Muscle layer of colon (tissue), 2 donors: ENCODE results near the gene MATK.
"Not testable (repeated sequence)": the region's sequence is repeated elsewhere in the genome, so short reads cannot be mapped to it uniquely, and the experiment has no call there.

Experiments used
- H3K27ac ChIP-seq: one replicate; pipeline ENCODE4 v1.7.0; 2013; ENCODE audit warnings: low read depth, mild to moderate bottlenecking, low read length, moderate library complexity
- H3K27me3 ChIP-seq, 2 donors: one replicate each; pipeline ENCODE4 v1.7.0; 2013; ENCODE audit warnings: low read length in 2 of 2, mild to moderate bottlenecking in 2 of 2; ENCODE audit not compliant: insufficient read depth in 2 of 2, control insufficient read depth in 1 of 2
- H3K36me3 ChIP-seq: one replicate; pipeline ENCODE4 v1.7.0; 2013; ENCODE audit warnings: mild to moderate bottlenecking, low read length; ENCODE audit not compliant: insufficient read depth
- H3K4me1 ChIP-seq: one replicate; pipeline ENCODE4 v1.7.0; 2013; ENCODE audit warnings: mild to moderate bottlenecking, low read length; ENCODE audit not compliant: insufficient read depth
- H3K4me3 ChIP-seq, 2 donors: one replicate each; pipeline ENCODE4 v1.7.0; 2013; ENCODE audit warnings: low read length in 2 of 2, low read depth in 1 of 2, mild to moderate bottlenecking in 1 of 2, moderate library complexity in 1 of 2
- H3K9ac ChIP-seq: one replicate; pipeline ENCODE4 v1.7.0; 2013; ENCODE audit warnings: low read length
- H3K9me3 ChIP-seq: one replicate; pipeline ENCODE4 v1.7.0; 2013; ENCODE audit warnings: mild to moderate bottlenecking, low read length
- donor health status: abdominal sarcoma.
- donor health status: Adenocarcinoma of cecum.

MATK gene

DNA sequence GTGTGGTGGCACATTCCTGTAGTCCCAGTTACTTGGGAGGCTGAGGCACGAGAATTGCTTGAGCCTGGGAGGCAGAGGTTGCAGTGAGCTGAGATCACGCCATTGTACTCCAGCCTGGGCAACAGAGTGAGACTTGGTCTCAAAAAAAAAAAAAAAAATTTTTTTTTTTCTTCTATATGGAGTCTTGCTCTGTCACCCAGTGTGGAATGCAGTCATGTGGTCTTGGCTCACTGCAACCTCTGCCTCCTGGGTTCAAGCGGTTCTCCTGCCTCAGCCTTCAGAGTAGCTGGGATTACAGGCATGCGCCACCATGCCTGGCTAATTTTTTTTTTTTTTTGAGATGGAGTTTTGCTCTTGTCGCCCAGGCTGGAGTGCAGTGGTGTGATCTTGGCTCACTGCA, 20.4 kb downstream of the MATK start:
- not testable (repeated sequence) for H3K4me3 ChIP-seq, H3K27me3 ChIP-seq, H3K4me1 ChIP-seq, H3K27ac ChIP-seq, H3K9me3 ChIP-seq, H3K9ac ChIP-seq
- H3K36me3 ChIP-seq, result peaks cover 11% of the 10 kb centered on the region

DNA sequence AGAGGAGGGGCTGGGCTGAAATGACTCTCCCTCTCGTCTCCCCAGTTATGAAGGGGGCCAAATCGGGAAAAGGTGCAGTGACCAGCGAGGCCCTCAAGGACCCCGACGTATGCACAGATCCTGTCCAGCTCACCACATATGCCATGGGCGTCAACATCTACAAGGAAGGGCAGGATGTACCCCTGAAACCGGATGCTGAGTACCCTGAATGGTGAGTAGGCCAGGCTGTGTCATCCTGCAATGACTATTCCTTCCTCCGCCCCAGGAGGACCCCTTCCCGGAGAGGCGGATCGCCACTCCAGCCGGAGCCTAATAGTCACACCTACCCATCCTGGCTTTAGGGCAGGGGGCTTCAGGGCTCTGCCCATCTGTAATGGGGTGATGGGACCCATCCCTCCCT, 21.1 kb downstream of the MATK start:
- Histone ChIP-seq H3K27ac (no peak overlapping the region), H3K4me1 (peaks cover 8% of the 10 kb centered on the region), H3K9me3 (no peaks in the 10 kb centered on the region), H3K27me3 (no peaks in the 10 kb centered on the region), H3K36me3 (peaks cover 11% of the 10 kb centered on the region), H3K9ac (no peak overlapping the region), H3K4me3 (no peak overlapping the region)

DNA sequence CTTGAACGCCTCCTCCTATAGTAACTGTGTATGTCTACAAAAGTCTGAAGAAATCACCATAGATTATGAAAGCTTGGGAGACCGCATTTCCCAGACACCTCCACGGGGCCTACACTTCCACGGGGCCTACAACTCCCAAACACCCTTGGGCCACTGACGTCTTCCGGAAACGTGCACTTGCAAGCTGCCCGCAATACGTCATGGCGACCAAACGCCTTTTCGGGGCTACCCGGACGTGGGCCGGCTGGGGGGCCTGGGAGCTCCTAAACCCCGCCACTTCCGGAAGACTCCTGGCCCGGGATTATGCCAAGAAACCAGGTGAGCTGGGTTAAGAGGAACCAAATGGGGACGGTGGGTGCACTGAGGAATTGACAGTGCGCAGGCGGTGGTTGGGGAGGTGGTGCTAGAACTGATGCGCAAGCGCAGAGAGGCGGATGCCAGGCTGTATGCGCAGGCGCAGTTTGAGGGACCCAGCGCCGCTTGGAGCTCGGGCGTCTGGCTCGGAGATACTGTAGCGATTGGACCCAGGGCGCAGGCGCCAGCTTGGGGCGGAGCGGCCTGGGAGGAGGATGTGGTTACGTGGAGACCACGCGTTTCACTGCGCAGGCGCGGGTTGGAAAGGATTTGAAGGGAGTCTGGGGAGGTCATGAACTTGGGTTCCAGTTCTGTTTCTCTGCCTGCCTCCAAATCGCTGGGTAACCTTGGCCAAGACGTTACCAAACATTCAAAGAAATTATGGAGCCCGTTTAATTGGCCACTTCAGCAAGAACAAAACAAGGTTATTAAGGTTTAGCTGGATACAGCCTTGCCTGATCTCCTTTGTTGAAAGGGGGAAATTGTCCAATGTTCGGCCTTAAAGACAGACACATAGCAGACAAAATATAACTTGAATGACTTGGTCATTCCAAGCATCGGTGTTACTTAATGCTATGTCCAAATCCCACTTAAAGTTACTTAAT, 23.4 kb downstream of the MATK start, which contains the start of gene MRPL54:
TSS of gene MRPL54 (plus strand) at position 182 of the 959 bp plus-strand sequence. CDS start at position 201, 19 bp downstream.
- Histone ChIP-seq H3K9ac (peak within 1 kb of the TSS; percentile 79), H3K4me3 (peak within 1 kb of the TSS; percentile 96 to 97), H3K9me3 (no peaks in the 10 kb centered on the region), H3K4me1 (peaks cover 8% of the 10 kb centered on the region), H3K27me3 (no peaks in the 10 kb centered on the region), H3K27ac (peak within 1 kb of the TSS; percentile 97), H3K36me3 (peaks cover 15% of the 10 kb centered on the region)

DNA sequence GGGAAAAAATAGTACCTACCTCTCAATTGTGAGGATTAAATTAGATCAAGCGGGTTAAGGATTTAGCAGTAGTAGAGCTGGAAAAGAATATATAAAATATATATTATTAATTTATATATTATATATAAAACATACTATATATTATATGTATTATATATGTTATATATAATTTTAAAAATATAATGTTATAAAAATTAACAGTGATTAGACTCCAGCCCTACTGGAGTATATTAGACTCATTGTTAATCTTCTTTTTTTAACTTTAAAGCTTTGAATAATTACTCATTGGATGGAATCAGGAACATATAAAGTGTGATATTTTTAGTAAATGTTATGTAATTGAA, 24.1 kb downstream of the MATK start:
- Histone ChIP-seq H3K36me3 (peaks cover 15% of the 10 kb centered on the region), H3K4me3 (no peak overlapping the region), H3K27ac (peak overlapping the region; percentile 88), H3K9me3 (no peaks in the 10 kb centered on the region), H3K27me3 (no peaks in the 10 kb centered on the region), H3K9ac (peak overlapping the region; percentile 45), H3K4me1 (peaks cover 8% of the 10 kb centered on the region)

DNA sequence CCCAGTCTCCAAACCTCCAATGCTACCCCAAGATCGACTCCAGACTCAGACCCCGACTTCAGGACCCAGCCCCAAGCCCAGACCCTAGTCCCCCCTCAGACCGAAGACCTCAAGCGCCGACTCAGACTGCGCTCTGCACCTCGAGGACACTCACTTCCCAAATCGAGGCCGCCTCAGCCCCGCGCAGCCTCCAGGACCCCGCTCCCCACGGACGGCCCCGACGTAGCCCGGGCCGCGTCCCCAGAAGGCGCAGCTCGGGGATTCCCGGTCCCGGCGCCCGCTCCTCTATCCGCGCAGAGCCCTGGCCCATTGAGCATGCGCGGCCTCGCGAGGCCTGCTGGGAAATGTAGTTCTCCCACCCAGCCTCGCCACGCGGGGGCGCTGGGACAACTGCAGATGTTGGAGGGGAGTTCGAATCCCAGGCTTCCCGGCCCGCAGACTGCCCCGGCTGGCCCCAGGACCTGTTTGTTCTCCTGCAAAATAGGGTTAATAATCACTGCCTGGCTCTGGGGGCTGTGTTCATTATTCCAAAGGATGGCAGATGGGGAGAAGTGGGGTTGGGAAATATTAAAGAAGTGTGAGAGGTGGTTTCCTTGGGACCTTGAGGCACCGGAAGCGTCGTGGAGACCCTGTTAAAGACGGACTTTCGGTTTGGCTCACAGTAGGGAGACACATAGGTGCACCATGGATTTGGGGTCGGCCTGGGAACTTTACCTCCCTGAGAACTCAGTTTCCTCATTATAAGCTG, 24.6 kb downstream of the MATK start, which contains the start of gene APBA3:
TSS of gene APBA3 (minus strand) at position 311 of the 748 bp plus-strand sequence. CDS start 1,428 bp downstream, outside the sequence.
- Histone ChIP-seq H3K27ac (peak within 1 kb of the TSS; percentile 97), H3K27me3 (no peaks in the 10 kb centered on the region), H3K9me3 (no peaks in the 10 kb centered on the region), H3K9ac (peak within 1 kb of the TSS; percentile 81), H3K36me3 (peaks cover 12% of the 10 kb centered on the region), H3K4me3 (peak within 1 kb of the TSS; percentile 96 to 97), H3K4me1 (peaks cover 8% of the 10 kb centered on the region)

DNA sequence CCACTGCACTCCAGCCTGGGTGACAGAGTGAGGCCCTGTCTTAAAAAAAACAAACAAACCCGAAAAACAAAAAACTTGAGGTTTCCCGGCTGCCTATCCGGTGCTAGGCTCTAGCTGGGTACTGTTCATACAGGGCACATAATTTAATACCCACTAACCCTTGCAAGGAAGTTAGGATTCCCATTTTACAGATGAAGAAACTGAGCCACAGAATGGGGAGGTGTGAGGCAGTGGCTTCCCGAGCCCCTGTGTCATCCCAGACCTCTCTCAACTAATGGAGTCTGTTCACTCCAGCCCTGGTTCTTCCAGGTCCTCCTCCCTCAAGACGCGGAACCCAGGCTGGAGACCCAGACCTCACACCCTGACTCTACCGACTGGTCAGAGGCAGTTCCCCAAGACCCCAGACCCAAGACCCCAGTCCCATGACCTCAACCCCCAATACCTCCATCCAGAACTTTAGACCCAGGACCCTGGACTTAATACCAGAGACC, 25.3 kb downstream of the MATK start:
- Histone ChIP-seq H3K9me3 (no peaks in the 10 kb centered on the region), H3K4me1 (peaks cover 8% of the 10 kb centered on the region), H3K27me3 (no peaks in the 10 kb centered on the region), H3K27ac (peak overlapping the region; percentile 88), H3K4me3 (peak overlapping the region; percentile 96 to 97), H3K36me3 (peaks cover 9% of the 10 kb centered on the region), H3K9ac (peak overlapping the region; percentile 81)

DNA sequence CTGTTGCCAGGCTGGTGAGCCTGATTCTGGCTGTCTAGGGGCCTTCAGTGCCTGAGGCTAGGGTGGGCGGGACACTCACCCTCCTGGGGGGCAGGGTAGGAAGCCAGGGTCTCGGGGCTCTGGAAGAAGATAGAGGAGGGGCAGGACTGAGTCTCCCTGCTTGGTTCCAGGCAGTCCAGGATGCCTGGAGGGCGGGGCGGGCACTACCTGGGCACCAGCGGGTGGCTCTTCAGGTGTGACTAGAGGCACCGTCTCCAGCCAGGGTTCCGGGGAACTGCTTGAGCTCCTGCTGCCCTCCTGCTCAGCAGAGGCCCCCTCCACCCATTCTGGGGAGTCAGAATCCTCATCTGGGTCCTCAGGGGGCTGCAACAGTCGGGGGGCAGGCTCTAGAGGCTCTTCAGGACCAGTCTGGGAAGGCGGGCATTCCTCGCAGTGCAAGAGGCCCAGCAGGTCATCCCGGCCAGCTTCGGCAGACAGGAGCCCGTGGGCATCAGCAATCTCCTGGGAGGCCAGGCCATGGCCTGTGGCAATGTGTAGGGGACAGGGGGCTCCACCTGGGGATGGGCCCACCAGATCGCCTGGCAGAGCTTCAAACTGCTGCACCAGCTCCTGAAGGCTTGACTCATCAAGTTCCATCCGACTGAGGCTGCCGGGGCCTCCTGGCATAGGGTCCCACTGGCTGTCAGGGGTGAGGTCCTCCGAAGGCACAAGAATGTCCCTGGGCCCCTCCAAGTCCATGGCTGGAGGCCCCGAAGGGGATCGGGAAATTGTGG, 26.5 kb downstream of the MATK start:
- no peaks in the 10 kb centered on the region for H3K9me3 ChIP-seq
- H3K4me3 ChIP-seq, result no peak overlapping the region
- H3K36me3 ChIP-seq, result peaks cover 4% of the 10 kb centered on the region
- H3K9ac ChIP-seq, result no peak overlapping the region
- H3K4me1 ChIP-seq, result peaks cover 8% of the 10 kb centered on the region
- no peak overlapping the region for H3K27ac ChIP-seq
- no peaks in the 10 kb centered on the region for H3K27me3 ChIP-seq

DNA sequence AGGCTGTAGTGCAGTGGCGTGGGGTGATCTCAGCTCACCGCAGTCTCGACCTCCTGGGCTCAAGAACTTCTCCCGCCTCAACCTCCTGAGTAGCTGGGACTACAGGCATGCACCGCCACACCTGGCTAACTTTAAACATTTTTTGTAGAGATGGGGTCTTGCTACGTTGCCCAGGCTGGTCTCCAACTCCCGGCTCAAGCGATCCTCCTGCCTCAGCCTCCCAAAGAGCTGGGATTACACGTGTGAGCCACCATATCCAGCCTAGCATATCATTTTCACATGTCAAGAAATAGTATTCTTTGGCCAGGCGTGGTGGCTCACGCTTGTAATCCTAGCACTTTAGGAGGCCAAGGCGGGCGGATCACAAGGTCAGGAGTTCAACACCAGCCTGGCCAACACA, 27.9 kb downstream of the MATK start:
- H3K36me3 ChIP-seq, H3K9me3 ChIP-seq: not testable (repeated sequence)

DNA sequence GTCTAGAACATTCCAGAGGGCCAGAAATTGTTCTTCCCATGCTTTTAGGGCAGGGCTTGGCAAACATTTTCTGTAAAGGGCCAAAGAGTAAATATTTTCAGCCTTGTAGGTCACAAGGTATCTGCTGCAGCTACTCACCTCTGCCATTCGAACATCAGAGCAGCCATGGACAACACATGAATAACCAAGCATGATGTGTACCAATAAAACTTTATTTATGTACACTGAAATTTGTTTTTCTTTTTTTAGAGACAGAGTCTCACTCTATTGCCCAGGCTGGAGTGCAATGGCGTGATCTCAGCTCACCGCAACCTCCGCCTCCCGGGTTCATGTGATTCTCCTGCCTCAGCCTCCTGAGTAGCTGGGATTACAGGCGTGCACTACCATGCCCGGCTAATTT, 28.5 kb downstream of the MATK start:
- H3K9ac ChIP-seq, H3K4me3 ChIP-seq, H3K27me3 ChIP-seq, H3K4me1 ChIP-seq, H3K27ac ChIP-seq, H3K9me3 ChIP-seq, H3K36me3 ChIP-seq: not testable (repeated sequence)

More for the DNA sequence above, 27.9 kb downstream of the MATK start:
- H3K9ac ChIP-seq, H3K4me1 ChIP-seq, H3K4me3 ChIP-seq, H3K27ac ChIP-seq, H3K27me3 ChIP-seq: not testable (repeated sequence)

DNA sequence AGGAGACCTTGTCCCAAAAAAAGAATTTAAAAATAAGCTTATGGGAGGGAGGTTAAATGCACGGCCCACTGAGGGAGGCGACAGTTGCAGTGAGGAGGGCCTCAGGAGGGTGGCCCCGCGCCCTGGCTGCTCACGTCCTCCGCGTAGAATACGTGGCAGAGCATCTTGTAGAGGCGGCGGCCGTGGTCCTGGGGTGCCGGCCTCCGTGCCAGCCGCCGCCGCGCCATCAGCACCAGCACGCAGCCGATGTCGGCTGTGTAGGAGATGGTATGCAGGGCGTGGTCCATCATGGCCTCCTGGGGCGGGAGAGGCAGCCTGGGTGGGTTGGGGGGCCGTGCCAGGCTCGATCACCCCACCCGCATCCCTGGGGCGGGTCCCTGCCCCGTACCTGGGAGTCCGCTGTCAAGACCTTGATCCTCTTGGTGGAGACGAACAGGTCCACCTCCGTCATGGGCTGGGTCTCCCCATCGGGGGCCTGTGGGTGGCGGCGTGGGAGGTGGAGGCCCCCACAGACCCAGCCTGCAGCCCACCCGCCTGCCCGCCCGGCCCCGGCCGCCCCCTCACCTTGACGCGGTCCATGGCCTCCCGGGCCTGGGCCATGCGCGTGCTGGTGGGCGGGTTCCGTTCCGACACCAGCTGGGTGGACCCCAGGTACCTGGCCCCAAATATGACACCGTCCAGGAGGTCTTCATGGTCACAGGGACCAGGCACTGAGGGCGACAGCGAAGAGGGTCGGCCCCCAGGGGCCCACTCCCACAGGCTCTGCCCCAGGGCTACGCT, 32.4 kb downstream of the MATK start:
- Histone ChIP-seq H3K4me1 (no peaks in the 10 kb centered on the region), H3K27me3 (no peaks in the 10 kb centered on the region), H3K9me3 (no peaks in the 10 kb centered on the region), H3K36me3 (peaks cover 16% of the 10 kb centered on the region), H3K27ac (no peak overlapping the region), H3K9ac (no peak overlapping the region), H3K4me3 (no peak overlapping the region)
